Measurements from ENCODE around the gene SLC6A13.

Gene SLC6A13

DNA sequence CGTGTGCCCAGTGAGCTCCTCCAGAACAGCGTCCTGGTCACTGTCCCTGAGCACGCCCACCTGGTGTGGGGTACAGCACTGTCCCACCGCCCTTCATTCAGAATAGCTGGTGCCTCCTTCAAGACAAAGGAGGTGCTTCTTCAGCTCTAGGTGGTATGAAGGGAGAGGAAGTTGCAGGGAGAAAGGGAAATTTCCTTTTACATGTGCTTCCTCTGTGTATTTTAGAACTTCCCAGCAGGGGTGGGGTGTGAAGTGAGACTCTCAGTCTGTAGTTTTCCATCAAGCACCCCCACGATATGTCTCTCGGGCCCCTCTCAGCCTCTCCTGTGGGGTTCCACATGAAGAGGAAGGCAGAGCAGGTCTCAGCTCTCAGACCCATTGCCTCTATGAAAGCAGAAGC lies 47.5 kb downstream of the SLC6A13 start:
- DNase-seq (ENCODE audit: low read depth): no peak
- TF ChIP-seq, protein P1, sequence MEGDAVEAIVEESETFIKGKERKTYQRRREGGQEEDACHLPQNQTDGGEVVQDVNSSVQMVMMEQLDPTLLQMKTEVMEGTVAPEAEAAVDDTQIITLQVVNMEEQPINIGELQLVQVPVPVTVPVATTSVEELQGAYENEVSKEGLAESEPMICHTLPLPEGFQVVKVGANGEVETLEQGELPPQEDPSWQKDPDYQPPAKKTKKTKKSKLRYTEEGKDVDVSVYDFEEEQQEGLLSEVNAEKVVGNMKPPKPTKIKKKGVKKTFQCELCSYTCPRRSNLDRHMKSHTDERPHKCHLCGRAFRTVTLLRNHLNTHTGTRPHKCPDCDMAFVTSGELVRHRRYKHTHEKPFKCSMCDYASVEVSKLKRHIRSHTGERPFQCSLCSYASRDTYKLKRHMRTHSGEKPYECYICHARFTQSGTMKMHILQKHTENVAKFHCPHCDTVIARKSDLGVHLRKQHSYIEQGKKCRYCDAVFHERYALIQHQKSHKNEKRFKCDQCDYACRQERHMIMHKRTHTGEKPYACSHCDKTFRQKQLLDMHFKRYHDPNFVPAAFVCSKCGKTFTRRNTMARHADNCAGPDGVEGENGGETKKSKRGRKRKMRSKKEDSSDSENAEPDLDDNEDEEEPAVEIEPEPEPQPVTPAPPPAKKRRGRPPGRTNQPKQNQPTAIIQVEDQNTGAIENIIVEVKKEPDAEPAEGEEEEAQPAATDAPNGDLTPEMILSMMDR (conservative IDR thresholded peaks at IDR 0.05; ENCODE audit: low read depth, low read length): no peak

DNA sequence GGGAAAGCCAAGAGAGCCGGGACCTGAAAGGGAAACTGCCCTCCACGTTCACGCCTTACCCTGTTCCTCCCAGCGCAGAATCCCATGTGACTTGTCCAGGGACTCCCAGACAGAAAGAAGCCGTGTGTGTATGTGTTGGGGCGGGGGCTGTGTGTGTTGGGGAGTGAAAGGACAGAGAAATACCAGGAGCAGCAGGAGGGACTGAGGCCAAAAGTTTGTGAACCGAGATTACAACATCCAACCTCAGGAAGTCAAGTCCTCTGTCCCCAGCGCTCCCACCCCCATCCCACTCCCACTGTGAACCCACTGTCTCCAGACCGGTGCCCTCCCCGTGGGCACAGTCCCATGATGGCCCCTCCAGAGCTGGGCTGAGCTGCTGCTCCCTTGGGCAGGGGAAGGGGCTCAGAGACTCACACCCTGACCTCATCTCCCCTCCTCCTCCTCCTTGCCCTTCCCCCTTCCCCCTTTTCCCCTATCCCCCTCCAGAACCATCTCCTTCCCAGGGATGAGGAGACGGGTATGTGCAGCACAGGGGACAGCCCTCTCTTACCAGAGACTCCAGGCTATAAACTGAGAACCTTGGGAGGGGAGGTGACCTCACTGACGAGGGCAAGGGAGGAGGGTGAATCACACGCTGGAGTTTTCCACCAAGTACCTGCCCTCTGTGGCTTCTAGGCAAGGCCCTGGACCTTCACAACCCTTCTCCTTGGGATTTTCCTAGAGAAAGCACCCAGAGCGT lies 48.5 kb downstream of the SLC6A13 start, which contains the start of gene SLC6A12:
Gene SLC6A12 (minus strand): TSS at position 155 of the 739 bp plus-strand sequence. CDS start 4,171 bp downstream, outside the sequence.
- H3K4me3 ChIP-seq (ENCODE audit: low read depth, low read length): no peak within 1 kb of the TSS
- peak; percentile 28 for DNase-seq (ENCODE audit: low read depth)
- TF ChIP-seq, protein P1 (conservative IDR thresholded peaks at IDR 0.05; ENCODE audit: low read depth, low read length): no peak

More for the DNA sequence above, 47.5 kb downstream of the SLC6A13 start:
- H3K4me3 ChIP-seq (ENCODE audit: low read depth, low read length): no peak overlapping the region

DNA sequence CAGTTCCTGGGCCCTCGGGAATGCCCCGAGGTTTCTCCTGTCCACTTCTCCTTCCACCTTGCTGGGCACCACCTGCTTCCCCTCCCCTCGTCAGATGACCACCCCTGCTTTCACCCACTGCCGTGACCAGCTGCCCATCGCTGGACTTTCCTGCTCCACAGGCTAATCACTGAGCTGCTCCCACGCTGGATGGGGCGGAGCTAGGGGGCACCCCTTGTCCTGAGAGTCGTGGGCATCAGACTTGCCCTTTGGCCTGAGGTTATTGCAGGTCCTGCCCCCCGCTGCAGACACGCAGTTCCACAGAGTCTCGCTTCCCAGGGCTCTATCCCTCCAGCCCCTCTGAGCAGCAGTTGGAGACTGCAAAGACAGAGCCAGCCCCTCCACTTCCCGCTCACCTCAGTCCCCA lies 49.1 kb downstream of the SLC6A13 start:
- H3K4me3 ChIP-seq (ENCODE audit: low read depth, low read length): no peak overlapping the region
- DNase-seq (ENCODE audit: low read depth): no peak
- TF ChIP-seq, protein P1 (conservative IDR thresholded peaks at IDR 0.05; ENCODE audit: low read depth, low read length): no peak

DNA sequence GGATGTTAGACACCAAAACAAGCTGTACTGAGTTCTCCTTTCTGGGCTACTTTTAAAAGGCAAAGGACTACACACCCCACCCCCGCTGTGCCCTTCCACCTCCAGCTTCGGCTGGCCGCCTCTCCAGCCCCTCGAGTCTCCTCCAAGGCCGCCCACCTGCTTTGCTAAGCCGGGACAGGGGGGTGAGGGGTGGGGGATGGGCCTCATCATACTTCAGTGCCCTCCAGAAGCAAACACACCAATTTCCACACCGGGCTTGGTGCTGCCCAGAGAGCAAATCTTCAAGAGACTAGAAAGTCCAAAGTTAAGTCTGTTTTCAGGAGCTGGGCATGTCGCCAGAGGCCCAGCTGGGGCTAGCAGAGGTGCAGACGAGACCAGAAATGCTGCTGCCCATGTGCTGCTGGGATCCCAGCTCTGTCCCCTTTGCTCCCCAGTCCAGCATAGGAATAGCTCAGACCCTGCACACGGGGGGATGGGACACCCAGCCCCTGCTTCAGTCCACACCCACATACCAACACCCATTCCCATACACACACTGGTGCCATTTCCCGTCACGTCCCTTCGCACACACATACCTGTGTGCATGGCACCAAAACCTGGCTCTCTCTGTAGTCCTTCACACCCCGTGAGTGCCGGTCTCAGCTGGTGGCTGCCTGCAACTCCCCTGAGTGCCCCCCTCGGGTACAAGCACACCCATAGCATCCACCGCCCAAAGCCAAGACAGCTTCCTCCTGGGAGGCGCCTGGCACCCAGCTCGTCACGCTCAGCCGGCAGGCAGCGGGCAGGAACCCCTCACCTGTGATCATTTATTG lies 49.7 kb downstream of the SLC6A13 start:
- no peak overlapping the region for H3K4me3 ChIP-seq (ENCODE audit: low read depth, low read length)
- peak; percentile 43 for DNase-seq (ENCODE audit: low read depth)
- TF ChIP-seq, protein P1 (conservative IDR thresholded peaks at IDR 0.05; ENCODE audit: low read depth, low read length): no peak

- no peak overlapping the region for H3K4me3 ChIP-seq (ENCODE audit: low read depth, low read length)
- TF ChIP-seq, protein P1 (conservative IDR thresholded peaks at IDR 0.05; ENCODE audit: low read depth, low read length): no peak
- DNase-seq (ENCODE audit: low read depth): no peak
Measured at GRCh38 chr12:212415-212714, 50.3 kb downstream of the SLC6A13 start.

GRCh38 chr12:211639-212414 lies 50.8 kb downstream of the SLC6A13 start:
- no peak for DNase-seq (ENCODE audit: low read depth)
- no peak overlapping the region for H3K4me3 ChIP-seq (ENCODE audit: low read depth, low read length)
- TF ChIP-seq, protein P1 (conservative IDR thresholded peaks at IDR 0.05; ENCODE audit: low read depth, low read length): no peak
